Measurements from ENCODE around the gene AP1B1.

AP1B1 gene

DNA sequence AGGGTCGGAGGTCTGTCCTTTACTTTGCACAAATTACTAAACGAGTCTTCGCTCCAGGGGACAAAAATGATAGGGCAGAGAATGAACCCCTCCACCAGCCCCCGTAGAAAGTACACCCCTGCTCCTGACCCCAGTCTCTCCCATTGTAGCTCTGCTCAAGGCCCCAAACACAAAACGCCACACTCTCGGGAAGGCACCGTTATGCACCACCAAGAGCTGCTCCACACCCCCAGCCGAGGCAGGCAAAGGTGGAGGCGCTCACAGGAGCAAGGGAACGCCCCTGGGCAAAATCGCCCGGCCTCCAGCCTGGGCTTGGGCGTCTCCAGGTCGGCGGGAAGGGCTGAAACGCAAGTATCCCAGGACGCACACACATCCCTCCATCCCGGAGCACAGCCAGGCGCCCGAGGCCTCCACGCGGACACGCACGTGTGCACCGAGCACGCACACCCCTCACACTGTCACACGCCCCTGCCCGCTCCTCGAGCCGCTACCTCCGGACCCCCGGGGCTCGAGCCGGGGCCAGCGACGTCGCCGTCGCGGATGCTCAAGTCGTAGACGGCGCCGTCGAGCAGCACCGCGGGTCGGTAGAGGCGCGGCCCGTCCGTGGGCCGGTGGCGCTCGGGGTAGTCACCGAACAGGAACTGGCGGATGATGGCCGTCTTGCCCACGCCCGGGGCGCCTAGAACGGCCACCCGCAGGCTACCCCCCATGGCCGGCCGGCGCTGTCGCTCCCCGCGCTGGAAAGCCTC is 73.7 kb downstream of the AP1B1 start:
- in situ Hi-C loops (cut with MboI; ENCODE audit: low sequenced_read_pairs) = no loop called here

DNA sequence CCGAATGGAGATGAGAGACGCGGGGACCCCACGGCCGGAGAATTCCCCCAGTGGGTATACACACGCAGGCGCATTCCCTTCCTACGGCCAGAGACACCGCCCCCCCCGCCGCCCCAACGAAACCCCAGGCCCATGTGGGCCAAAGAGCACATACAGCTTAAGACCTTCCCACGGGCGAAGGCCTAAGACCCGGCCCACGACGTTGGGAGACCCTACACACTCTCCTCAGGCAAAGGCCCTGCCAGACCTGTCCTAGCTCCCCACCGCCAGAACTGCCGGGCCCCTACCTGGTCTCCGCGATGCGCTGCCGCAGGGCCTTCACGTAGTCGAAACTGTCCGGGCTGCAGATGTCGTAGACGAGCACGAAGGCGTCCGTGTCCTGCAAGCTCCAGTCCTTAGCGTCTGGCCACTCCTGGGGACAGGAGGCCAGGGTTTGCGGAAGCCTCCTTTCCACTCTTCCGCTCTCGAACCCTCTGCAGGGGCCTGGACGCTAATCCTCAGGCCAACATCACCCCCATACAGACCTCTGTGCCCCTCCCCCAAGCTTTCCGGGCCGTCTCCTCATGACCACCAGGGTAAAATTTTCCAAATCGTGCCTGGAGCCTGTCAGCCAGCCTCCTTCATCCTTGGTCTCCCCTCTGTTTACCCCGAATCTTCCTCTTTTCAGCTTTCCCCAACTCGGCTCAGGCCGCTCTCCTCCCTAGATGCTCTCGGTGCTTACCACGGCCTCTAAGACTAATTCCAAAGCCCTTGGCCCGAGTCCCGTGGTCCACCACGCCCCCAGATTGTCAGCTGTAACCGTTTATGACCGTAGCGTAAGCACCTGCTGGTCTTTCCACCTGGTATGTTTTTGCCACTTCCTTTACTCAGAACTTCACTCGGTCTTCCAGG is 74.5 kb downstream of the AP1B1 start:
- in situ Hi-C loops (cut with MboI; ENCODE audit: low sequenced_read_pairs) = no loop called here

DNA sequence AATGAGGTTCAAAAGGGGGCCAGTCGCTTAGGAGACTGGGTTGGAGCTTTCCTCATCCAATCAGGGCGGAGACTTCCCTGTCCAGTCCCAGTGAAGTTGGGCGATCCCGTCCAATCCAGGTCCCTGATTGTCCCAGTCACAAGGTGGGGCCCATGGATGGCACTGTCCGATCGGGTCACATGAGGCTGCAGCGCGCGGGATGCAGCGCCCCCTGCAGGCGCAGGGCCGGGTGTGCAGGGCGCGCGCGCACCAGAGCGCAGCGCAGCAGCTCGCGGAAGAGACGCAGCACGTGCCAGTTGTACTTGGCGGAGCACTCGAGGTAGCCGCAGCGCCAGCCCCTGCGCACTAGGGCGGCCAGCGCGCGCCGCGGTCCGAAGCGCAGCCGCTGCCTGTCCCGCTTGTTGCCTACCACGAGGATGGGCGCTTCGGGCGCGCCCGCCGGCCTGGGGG is 75.2 kb downstream of the AP1B1 start:
- in situ Hi-C loops (cut with MboI; ENCODE audit: low sequenced_read_pairs) = no loop called here

DNA sequence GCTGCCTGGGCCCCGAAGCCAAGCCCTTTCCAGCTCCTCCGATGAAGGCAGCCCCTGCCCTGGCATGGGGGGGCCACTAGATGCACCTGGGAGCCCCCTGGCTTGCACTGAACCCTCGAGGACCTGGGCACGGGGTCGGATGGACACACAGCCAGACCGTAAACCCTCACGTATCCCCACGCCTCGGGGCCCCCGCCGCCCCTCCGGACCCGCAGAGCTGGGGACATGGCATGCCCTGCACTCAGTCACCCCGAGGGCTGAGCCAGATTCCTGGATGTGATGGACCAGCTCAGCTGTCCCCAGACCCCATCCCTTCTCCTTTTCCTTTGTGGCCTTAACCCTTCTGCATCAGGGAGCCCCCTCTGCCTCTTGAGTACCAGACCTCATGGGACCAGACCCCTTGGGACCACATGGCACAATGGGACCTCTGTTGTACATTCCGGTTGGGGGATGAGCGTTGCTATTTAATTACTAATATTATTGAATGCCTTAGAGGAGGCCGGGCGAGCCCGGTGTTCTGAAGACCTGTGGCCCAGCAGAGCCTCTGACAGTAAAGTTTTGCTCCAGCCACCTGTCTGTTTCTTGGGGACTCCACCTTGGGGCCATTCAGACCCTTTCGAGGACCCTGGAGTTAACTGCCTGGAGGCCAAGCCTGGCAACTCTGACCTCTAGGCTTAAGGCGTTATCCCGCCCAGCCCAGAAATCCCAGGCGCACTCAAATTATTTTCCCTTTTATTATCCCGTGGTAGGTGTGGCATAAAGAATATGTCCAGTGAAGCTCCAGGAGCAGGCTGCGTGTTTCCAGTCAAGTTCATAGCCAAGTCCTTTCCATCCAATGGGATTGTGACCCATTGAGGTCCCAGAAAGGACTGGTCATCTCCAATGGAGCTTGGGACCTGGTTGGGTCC is 75.9 kb downstream of the AP1B1 start:
- in situ Hi-C loops (cut with MboI; ENCODE audit: low sequenced_read_pairs) = no loop called here

DNA sequence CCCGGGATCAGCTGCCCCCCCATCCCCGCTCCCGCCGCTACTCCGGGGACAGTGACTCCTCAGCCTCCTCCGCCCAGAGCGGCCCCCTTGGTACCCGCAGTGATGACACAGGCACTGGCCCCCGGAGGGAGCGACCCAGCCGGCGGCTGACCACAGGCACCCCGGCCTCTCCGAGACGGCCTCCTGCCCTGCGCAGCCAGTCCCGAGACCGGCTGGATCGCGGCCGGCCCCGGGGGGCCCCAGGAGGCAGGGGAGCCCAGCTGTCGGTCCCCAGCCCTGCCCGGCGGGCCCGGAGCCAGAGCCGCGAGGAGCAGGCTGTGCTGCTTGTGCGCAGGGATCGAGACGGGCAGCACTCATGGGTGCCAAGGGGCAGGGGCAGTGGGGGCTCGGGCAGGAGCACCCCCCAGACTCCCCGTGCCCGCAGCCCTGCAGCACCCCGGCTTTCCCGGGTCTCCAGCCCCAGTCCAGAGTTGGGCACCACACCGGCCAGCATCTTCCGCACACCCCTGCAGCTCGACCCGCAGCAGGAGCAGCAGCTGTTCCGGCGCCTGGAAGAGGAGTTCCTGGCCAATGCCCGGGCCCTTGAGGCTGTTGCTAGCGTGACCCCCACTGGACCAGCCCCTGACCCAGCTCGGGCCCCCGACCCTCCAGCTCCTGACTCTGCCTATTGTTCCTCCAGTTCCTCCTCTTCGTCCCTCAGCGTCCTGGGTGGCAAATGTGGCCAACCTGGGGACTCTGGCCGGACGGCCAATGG is 76.7 kb downstream of the AP1B1 start:
- in situ Hi-C loops (cut with MboI; ENCODE audit: low sequenced_read_pairs) = no loop called here

DNA sequence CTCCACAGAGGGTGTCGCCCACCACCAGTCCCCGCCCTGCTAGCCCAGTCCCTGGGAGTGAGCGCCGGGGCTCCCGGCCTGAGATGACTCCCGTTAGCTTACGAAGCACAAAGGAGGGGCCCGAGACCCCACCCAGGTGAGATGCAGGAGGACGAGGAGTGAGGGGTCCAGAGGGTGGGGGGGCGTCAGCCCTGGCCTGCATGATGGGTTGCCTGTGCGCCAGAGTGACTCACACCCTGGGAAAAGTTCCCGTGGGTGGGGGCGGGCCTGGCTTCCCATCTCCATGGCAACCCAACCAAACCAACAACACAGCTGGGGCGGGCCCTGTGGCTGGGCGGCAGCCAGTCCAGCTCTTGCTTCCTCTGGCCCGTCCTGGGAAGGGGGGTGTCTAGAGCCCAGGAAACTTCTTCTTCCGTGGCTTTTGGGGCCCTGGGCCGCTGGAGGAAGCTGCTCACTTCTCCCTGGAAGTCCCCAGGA is 77.5 kb downstream of the AP1B1 start:
- in situ Hi-C loops (cut with MboI; ENCODE audit: low sequenced_read_pairs) = no loop called here

DNA sequence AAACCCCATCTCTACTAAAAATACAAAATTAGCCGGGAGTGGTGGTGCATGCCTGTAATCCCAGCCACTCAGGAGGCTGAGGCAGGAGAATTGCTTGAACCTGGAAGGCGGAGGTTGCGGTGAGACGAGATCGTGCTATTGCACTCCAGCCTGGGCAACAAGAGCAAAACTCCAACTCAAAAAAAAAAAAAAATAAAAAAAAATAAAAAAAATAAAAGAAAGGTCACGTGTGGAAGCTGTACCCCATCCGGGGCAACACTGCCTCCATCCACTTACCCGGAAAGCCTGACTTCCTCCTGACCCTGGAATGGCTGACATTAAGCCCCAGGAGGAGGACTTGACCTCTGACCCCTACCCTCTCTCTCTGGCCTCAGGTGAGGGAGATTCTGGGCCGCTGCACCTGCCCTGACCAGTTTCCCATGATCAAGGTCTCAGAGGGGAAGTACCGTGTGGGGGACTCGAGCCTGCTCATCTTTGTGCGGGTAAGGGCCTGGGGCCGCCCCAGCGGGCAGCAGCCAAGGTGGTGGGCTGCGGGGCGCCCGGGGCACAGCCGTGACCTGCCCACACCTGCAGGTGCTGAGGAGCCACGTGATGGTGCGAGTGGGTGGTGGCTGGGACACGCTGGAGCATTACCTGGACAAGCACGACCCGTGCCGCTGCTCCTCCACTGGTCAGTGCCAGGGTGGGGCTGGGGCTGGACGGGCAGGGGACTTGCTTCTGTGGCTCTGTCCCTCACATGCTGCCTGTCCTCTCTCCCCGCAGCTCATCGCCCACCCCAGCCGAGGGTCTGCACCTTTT is 78.1 kb downstream of the AP1B1 start:
- in situ Hi-C loops (cut with MboI; ENCODE audit: low sequenced_read_pairs) = no loop called here

DNA sequence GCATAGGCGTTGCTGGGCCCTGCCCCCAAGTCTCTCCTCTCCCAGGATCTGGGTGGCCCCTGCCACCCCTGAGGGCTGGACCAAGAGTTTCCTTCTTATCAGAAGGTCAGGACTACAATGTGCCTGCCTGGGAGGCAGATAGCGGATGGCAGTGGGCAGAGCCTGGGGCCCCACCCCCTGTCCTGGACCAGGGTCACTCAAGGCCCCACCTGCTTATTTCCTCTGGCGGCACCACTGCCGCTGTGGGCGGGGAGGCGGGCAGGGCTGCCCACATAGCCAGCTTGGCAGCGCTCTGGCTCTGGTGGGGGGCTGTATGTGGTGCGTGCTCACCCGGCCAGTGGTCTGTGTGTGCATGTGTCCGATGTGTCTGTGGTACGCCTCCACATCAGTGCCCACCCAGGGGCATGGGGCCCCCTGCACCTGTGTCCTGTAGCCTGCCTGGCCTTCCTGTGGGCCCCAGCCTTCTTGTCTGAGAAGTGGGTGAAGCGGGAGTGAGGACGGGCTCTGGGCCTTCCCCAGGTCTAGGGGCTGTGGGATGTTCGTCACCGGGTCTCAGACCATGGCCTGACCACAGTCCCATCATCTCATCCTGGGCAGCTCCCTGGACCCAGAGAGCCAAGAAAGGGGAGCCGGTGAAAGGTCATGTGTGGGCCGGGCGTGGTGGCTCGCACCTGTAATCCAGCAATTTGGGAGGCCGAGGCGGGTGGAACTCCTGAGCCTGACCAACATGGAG is 78.9 kb downstream of the AP1B1 start:
- in situ Hi-C loops (cut with MboI; ENCODE audit: low sequenced_read_pairs) = no loop called here

DNA sequence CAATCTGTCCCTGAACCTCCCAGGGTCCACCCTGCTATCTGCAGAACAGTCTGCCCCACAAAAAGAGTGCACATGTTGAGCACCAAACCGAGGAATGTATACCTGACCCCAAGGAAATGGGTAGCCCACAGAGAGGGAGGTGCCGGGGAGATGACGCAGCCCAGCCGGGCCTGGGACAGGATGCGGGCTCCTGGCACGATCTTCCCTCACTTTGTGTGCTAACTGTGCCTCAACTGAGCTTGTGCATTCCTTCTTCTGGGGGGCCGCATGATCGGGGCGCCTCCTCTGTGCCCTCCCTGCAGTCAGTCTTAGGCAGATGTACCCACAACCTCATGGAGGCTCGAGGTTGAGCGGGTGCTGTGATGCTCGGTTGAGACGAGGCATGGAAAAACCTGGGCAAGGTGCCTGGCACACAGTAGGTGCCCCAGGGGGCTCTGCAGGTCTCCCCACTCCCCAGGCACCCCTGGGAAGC is 79.5 kb downstream of the AP1B1 start:
- in situ Hi-C loops (cut with MboI; ENCODE audit: low sequenced_read_pairs) = no loop called here

DNA sequence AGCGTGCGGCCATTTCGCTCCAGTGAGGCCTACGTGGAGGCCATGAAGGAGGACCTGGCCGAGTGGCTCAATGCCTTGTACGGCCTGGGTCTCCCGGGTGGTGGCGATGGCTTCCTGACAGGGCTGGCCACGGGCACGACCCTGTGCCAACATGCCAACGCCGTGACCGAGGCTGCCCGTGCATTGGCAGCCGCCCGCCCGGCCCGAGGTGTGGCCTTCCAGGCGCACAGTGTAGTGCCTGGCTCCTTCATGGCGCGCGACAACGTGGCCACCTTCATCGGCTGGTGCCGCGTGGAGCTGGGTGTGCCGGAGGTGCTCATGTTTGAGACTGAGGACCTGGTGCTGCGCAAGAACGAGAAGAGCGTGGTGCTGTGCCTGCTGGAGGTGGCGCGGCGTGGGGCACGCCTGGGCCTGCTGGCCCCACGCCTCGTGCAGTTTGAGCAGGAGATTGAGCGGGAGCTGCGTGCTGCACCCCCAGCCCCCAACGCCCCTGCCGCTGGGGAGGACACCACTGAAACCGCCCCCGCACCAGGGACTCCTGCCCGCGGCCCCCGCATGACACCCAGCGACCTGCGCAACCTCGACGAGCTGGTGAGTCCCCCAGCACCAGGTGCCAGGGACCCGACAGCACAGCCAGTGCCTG is 80.1 kb downstream of the AP1B1 start:
- in situ Hi-C loops (cut with MboI; ENCODE audit: low sequenced_read_pairs) = no loop called here

DNA sequence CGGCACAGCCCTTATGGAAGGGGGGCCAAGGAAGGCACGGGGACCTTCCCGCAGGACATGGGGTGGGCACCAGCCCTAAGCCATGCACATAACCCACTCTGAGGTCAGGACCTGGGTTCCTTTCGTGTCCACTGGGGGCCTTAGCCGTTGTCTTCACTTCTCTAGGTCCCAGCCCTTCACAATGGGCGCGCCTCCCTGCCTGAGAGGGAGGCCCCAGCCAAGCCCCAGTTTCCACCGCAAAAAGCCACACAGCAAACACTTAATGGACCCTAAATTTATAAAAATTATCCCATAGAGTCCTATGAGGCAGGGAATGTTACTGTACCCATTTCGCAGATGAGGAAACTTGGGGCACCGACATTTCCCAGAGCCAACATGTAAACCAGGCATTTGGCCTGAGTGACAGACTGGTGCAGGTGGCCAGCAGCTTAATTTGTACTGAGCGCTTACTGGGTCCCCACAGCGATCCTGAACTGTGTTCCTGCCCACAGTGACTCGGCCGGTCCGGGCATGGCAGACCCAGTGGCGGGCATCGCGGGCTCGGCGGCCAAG is 80.7 kb downstream of the AP1B1 start:
- in situ Hi-C loops (cut with MboI; ENCODE audit: low sequenced_read_pairs) = no loop called here

DNA sequence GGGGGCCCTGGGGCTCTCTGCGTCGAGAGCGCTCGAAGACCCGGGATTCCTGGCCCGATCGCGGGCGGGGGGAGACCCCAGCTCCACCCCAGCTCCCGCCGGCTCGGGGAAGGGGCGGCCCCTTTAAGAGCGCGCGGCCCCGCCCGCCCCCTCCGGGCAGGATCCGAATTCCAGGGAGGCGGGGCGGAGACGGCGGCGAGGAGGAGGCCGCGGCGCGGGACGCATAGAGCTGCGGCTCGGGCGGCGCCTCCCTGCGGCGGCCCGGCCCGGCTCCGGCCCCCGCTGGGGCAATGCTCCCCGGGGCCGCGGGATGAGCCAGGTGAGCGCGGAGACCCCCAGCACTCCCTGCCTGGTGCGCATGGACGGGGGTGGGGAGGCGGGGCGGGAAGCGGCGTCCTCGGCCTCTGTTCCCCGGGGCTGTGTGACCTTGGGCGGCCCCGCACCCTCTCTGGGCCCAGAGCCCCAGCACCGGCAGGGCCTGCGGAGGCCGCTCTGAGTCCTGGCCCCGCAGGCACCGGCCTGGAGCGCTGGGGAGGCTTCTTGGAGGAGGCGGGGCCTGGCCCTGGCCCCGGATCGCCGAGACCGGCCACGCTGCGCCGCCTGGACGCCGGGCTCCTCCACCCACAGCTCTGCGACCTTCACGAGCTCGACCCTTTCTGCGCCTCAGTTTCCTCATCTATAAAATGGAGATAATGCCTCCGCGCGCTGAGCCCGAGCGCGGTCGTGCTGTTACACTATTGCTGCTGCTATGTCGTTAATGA is 81.4 kb downstream of the AP1B1 start:
- in situ Hi-C loops (cut with MboI; ENCODE audit: low sequenced_read_pairs) = no loop called here

DNA sequence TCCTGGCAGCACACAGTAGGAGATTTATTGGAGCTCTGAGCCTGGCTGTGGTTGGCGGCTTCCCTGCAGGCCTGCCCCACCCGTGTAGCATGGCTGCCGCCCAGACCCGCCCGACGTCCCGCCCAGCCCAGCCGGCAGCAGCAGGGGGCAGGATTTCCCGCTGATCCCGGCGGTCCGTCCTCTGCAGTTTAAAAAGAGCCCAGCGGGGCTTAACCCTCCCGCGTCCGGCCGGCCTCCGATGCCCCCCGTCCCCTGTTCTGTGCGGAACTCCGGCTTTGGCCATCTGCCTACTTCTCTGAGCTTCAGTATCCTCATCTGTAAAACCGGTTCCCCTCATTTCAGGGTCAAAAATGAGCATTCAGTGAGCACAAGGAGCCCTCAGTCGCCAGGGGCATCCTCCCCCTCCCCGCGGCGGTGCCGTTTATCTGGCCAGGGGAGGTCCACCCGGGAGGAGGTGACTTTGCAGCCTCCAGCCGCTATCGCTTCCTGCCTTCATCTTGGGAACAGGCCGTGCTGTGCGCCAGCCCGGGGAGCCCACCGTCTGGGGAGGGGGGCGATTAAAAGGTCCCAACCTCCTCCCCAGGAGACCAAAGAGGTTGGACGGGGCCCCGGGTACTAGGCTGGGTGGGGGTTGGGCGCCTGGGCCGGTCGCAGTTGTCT is 82.1 kb downstream of the AP1B1 start, which contains the start of gene GAS2L1:
Gene GAS2L1, plus strand, starts transcription at position 476 of the 660 bp plus-strand sequence. CDS start 1,456 bp downstream, outside the sequence.
- in situ Hi-C loops (cut with MboI; ENCODE audit: low sequenced_read_pairs) = no loop called here

DNA sequence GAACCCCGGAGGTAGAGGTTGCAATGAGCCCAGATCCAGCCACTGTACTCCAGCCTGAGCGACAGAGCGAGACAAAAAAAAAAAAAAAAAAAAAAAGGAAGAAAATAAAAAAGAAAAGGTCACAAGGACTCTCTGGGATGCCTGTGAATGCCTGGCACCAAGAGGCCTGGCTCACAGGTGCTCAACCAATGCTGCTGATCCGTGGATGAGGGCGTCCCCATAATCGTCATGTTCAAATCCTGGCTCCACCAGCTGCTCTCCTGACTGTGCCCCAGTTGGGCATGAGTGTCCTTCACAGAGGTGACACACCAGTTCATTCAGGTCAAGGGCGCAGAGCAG is 82.6 kb downstream of the AP1B1 start:
- in situ Hi-C loops (cut with MboI; ENCODE audit: low sequenced_read_pairs) = no loop called here

DNA sequence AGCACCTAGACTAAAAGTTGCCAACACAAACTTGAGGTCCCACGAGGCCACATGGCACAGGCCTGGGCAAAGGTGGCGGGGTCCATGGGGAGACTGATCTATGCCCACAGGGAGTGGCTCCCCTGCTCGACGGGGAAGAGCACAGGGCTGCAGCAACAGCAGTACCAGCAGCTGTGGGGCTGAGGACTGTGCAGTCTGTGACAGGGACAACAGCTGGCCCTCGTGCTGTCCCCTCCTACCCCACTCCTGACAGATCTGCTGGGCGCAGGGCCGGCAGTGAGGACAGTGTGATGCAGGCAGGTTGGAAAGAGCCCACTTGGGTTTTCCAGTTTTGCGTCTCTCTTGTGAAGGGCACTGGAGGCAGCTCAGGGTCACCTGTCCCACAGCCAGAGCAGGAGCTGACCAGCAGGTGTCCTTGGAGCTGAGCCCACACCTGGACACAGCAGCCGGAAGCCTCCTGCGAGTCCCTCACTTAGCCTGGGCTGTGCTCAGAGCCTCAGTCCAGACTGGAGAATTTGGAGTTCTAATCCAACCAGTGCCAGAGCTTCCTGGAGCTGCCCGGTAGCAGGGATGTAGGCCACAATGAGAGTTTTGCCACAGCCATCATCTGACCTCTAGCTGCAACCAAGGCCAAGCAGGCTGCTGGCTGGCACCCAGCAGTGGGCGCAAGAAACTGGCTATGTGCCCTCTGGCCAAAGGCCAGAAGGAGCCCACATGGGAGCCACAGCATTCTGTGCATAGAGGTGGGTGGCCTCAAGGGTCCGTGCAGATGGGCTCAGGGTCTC is 85.5 kb downstream of the AP1B1 start:
- in situ Hi-C loops (cut with MboI; ENCODE audit: low sequenced_read_pairs) = no loop called here

DNA sequence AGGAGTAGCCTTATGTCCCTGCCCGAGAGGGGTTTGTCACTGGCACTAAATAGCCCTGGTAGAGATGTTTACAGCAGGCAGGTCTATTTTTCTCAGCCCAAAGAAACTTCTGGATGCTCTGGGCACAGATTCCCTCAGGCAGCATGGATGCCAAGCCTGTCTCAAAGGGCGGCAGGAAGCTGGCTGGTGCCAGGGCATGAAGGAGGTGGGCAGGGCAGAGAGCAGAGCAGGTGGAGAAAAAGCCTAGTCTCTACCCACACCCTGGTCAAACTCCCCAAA is 86.0 kb downstream of the AP1B1 start:
- in situ Hi-C loops (cut with MboI; ENCODE audit: low sequenced_read_pairs) = no loop called here

Measured in hTERT RPE-1 (cell line).